HEK293T (cell line): Measurements from ENCODE around the gene RRP15.

ENCODE experiments used
- BHLHE40 ChIP-seq: fragments of 450-650 bp; IDR thresholded peaks from 2 replicates; pipeline ENCODE4 v1.6.1; 2016; ENCODE audit warnings: mild to moderate bottlenecking, moderate library complexity, borderline replicate concordance
- ELF4 ChIP-seq: fragments of 450-650 bp; IDR thresholded peaks from 2 replicates; pipeline ENCODE4 v1.6.1; 2017; ENCODE audit warnings: antibody characterized with exemption
- FOXA1 ChIP-seq: fragments of 450-650 bp; IDR thresholded peaks from 2 replicates; pipeline ENCODE4 v1.6.1; 2016; ENCODE audit warnings: mild to moderate bottlenecking
- FOXK2 ChIP-seq: fragments of 450-650 bp; IDR thresholded peaks from 2 replicates; pipeline ENCODE4 v1.6.1; 2016; ENCODE audit warnings: mild to moderate bottlenecking
- FOXM1 ChIP-seq: fragments of 450-650 bp; IDR thresholded peaks from 2 replicates; pipeline ENCODE4 v1.6.1; 2017; ENCODE audit warnings: mild to moderate bottlenecking, borderline replicate concordance
- L3MBTL2 ChIP-seq: fragments of 450-650 bp; conservative IDR thresholded peaks from 2 replicates; pipeline ENCODE4 v1.6.1; 2016; ENCODE audit warnings: mild to moderate bottlenecking
- LEF1 ChIP-seq: fragments of 450-650 bp; IDR thresholded peaks from 2 replicates; pipeline ENCODE4 v1.6.1; 2017; ENCODE audit warnings: mild to moderate bottlenecking, borderline replicate concordance
- SP1 ChIP-seq: fragments of 450-650 bp; IDR thresholded peaks from 2 replicates; pipeline ENCODE4 v1.6.1; 2017
- SUZ12 ChIP-seq: fragments of 450-650 bp; IDR thresholded peaks from 2 replicates; pipeline ENCODE4 v1.6.1; 2016; ENCODE audit warnings: mild to moderate bottlenecking
- TF ChIP-seq, protein P1 (sequence below): fragments of 450-650 bp; IDR thresholded peaks from 2 replicates; pipeline ENCODE4 v1.6.1; 2016

DNA sequence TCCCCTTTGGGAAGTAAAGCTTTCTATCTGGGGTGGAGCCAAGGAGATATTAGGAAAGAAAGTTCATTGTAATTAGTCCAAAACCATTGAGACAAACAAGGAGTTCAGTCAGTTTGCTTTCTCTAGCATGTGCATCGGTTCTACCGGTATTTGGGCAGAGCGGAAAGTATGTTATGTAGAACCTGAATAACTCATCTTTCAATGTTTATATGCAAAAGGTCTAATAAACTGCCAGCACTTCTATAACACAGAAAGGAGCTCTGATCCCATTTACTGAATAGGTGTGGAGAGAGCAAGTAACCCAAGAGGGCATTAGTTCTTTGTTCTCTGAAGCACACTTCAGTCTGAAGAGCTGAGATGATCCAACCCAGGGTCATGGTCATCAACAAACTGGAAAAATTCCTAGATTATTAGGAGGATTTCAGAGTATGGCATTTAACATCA lies 63.6 kb downstream of the RRP15 start:
- TF ChIP-seq, protein P1, sequence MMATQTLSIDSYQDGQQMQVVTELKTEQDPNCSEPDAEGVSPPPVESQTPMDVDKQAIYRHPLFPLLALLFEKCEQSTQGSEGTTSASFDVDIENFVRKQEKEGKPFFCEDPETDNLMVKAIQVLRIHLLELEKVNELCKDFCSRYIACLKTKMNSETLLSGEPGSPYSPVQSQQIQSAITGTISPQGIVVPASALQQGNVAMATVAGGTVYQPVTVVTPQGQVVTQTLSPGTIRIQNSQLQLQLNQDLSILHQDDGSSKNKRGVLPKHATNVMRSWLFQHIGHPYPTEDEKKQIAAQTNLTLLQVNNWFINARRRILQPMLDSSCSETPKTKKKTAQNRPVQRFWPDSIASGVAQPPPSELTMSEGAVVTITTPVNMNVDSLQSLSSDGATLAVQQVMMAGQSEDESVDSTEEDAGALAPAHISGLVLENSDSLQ: no peak
- TF ChIP-seq FOXK2: no peak
- TF ChIP-seq BHLHE40: no peak
- no peak for TF ChIP-seq L3MBTL2
- TF ChIP-seq LEF1: no peak
- no peak for TF ChIP-seq SUZ12
- no peak for TF ChIP-seq ELF4
- TF ChIP-seq SP1: no peak
- no peak for TF ChIP-seq FOXM1
- no peak for TF ChIP-seq FOXA1
